Vagina (tissue), 2 donors: ENCODE results near the gene SYNDIG1.

Source experiments
- CTCF ChIP-seq, 3 experiments: fragments of 450-650 bp in 2 of 3; fragments of 200-600 bp in 1 of 3; sonication (generic) in 1 of 3; IDR thresholded peaks; one replicate each; pipeline ENCODE4 v1.5.1; 2017 to 2019; ENCODE audit warnings: antibody characterized with exemption in 3 of 3, mild to moderate bottlenecking in 2 of 3, moderate library complexity in 2 of 3
- POLR2A ChIP-seq, 2 donors: fragments of 450-650 bp; IDR thresholded peaks; one replicate each; pipeline ENCODE4 v1.6.1; 2017; ENCODE audit warnings: antibody characterized with exemption in 2 of 2, mild to moderate bottlenecking in 2 of 2, moderate library complexity in 2 of 2
- POLR2AphosphoS5 ChIP-seq, 2 donors: sonication (generic); formaldehyde crosslinking; IDR thresholded peaks; one replicate each; pipeline ENCODE4 v1.9.0; 2017; ENCODE audit warnings: antibody characterized with exemption in 2 of 2, mild to moderate bottlenecking in 2 of 2, low read depth in 1 of 2; ENCODE audit not compliant: insufficient read depth in 1 of 2

- TF ChIP-seq CTCF (IDR thresholded peaks at IDR 0.05) (no peak), POLR2A (IDR thresholded peaks at IDR 0.05) (no peak), POLR2AphosphoS5 (IDR thresholded peaks at IDR 0.05; ENCODE audit: insufficient read depth in 1 of 2, low read depth in 1 of 2) (no peak)
These were observed 182.5 kb downstream of the SYNDIG1 start for GRCh38 chr20:24651976-24652345.
